CD4-positive, alpha-beta T cell (primary cell): Measurements from ENCODE around the gene ITGA5. TPM values are rescaled to one million over a fixed set of nuclear protein-coding genes. Genes with fewer than 3 reads are reported as not detected.

Source experiments
- ATAC-seq: fragments of 200-7000 bp; cut with Tn5 transposase; one replicate; pipeline ENCODE4 v1.10.0; 2022; ENCODE audit warnings: mild to moderate bottlenecking; ENCODE audit not compliant: poor library complexity
- CTCF ChIA-PET: fragments of 350-600 bp; sonication (Branson Sonifier 250); formaldehyde crosslinking; loops from one replicate; lab custom pipeline; 2021; ENCODE audit warnings: antibody characterized with exemption, inconsistent platforms; lab: Charles Lee
- POLR2A ChIA-PET: fragments of 350-600 bp; sonication (Branson Sonifier 250); formaldehyde crosslinking; loops from one replicate; lab custom pipeline; 2021; ENCODE audit warnings: antibody characterized with exemption, inconsistent platforms; lab: Charles Lee
- DNase-seq, 14 experiments: peaks; one replicate each; pipeline ENCODE4 v3.0.0-alpha.2; 2013 to 2020; ENCODE audit warnings: mixed read lengths in 2 of 14
- H3K27ac ChIP-seq, 2 donors: one replicate each; pipeline versions ENCODE4 v1.5.1 to v1.7.0; 2013; ENCODE audit warnings: low read length in 2 of 2, low read depth in 1 of 2, mild to moderate bottlenecking in 1 of 2
- H3K27me3 ChIP-seq, 2 experiments: 1 replicate in 1 of 2; 2 replicates in 1 of 2; pipeline versions ENCODE4 v1.6.1 to v1.7.0; 2013; ENCODE audit warnings: low read length in 2 of 2, control low read depth in 1 of 2, mild to moderate bottlenecking in 1 of 2, moderate library complexity in 1 of 2; ENCODE audit not compliant: insufficient read depth in 2 of 2, control insufficient read depth in 1 of 2
- H3K36me3 ChIP-seq: one replicate; pipeline ENCODE4 v1.6.1; 2013; ENCODE audit warnings: low read length, control low read depth; ENCODE audit not compliant: insufficient read depth
- H3K4me1 ChIP-seq: one replicate; pipeline ENCODE4 v1.6.1; 2013; ENCODE audit warnings: low read length, control low read depth; ENCODE audit not compliant: insufficient read depth
- H3K4me3 ChIP-seq: one replicate; pipeline ENCODE4 v1.5.1; 2013; ENCODE audit warnings: mild to moderate bottlenecking, low read length, moderate library complexity
- H3K9me3 ChIP-seq, 2 experiments: 1 replicate in 1 of 2; 2 replicates in 1 of 2; pipeline versions ENCODE4 v1.6.1 to v1.7.0; 2013; ENCODE audit warnings: low read length in 2 of 2, mild to moderate bottlenecking in 2 of 2, control low read depth in 1 of 2, moderate library complexity in 1 of 2; ENCODE audit not compliant: control insufficient read depth in 1 of 2, insufficient read depth in 1 of 2
- H3K27ac Mint-ChIP-seq: one replicate; pipeline ENCODE4 v1.8.0; 2020; ENCODE audit warnings: mixed read lengths
- H3K27me3 Mint-ChIP-seq: one replicate; pipeline ENCODE4 v1.8.0; 2021; ENCODE audit warnings: mixed read lengths
- H3K36me3 Mint-ChIP-seq: one replicate; pipeline ENCODE4 v1.8.0; 2021; ENCODE audit warnings: low read depth, mixed read lengths
- H3K4me1 Mint-ChIP-seq: one replicate; pipeline ENCODE4 v1.8.0; 2021; ENCODE audit warnings: low read depth, mixed read lengths
- H3K4me3 Mint-ChIP-seq: one replicate; pipeline ENCODE4 v1.8.0; 2020; ENCODE audit warnings: mild to moderate bottlenecking, mixed read lengths
- H3K9me3 Mint-ChIP-seq: one replicate; pipeline ENCODE4 v1.8.0; 2020; ENCODE audit warnings: mixed read lengths
- intact Hi-C, 2 experiments: fragments of 100-400 bp; cut with DNase I in 1 of 2; cut with micrococcal nuclease in 1 of 2; formaldehyde crosslinking; loops; one replicate each; pipeline versions ENCODE4 v1.15.1 to v1.9.0; 2023 to 2025; cut with DNase I, micrococcal nuclease
- total RNA-seq, 174 experiments: library from RNA in 2 of 174; stranded (reverse) in 2 of 174; gene quantifications; one replicate each; pipeline ENCODE4 v1.2.3 and lab custom pipeline; 2021 to 2026
- TF ChIP-seq, protein P1 (sequence below): fragments of 200-600 bp; IDR thresholded peaks from one replicate; pipeline ENCODE4 v1.8.0; 2022; ENCODE audit warnings: antibody characterized with exemption, mild to moderate bottlenecking

Gene ITGA5
- total RNA-seq, 2 experiments from 2014 or later, result 143 to 159 TPM

- ChIA-PET POLR2A (interaction anchor here (1.0 to 7.2 kb wide), 4 partner anchors 9 to 90 kb away, joined by 3 to 45 read pairs (median 6); partner anchors contain the start of gene COPZ1), CTCF (interaction anchor here (0.7 to 11.8 kb wide), 6 partner anchors 10 to 1632 kb away, joined by 3 to 147 read pairs (median 6); no protein-coding TSS in a partner anchor)
- Mint-ChIP-seq H3K4me1 (peaks cover 69% of the 10 kb centered on the region), H3K36me3 (peaks cover 47% of the 10 kb centered on the region), H3K27ac (peak overlapping the region; percentile 95), H3K27me3 (no peaks in the 10 kb centered on the region), H3K4me3 (peak overlapping the region; percentile 84), H3K9me3 (no peaks in the 10 kb centered on the region)
- H3K4me1 ChIP-seq, result peaks cover 88% of the 10 kb centered on the region
- TF ChIP-seq, protein P1, sequence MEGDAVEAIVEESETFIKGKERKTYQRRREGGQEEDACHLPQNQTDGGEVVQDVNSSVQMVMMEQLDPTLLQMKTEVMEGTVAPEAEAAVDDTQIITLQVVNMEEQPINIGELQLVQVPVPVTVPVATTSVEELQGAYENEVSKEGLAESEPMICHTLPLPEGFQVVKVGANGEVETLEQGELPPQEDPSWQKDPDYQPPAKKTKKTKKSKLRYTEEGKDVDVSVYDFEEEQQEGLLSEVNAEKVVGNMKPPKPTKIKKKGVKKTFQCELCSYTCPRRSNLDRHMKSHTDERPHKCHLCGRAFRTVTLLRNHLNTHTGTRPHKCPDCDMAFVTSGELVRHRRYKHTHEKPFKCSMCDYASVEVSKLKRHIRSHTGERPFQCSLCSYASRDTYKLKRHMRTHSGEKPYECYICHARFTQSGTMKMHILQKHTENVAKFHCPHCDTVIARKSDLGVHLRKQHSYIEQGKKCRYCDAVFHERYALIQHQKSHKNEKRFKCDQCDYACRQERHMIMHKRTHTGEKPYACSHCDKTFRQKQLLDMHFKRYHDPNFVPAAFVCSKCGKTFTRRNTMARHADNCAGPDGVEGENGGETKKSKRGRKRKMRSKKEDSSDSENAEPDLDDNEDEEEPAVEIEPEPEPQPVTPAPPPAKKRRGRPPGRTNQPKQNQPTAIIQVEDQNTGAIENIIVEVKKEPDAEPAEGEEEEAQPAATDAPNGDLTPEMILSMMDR, result no peak
- ATAC-seq (peak; percentile 18), DNase-seq (peak in 2 of 14 experiments; percentile 57 to 59)
- H3K9me3 ChIP-seq, result no peaks in the 10 kb centered on the region
- peak overlapping the region; percentile 12 for H3K4me3 ChIP-seq
- intact Hi-C loops, result loop anchor here in 1 of 2 experiments (5.0 kb wide), 1 partner anchor 82 kb away; the partner anchor contains the start of gene NCKAP1L
- peaks cover 10% of the 10 kb centered on the region for H3K36me3 ChIP-seq
- peak overlapping the region; percentile 57 to 94 for H3K27ac ChIP-seq
- no peaks in the 10 kb centered on the region for H3K27me3 ChIP-seq
Measured at GRCh38 chr12:54415221-54415929, 3.7 kb downstream of the ITGA5 start.

DNA sequence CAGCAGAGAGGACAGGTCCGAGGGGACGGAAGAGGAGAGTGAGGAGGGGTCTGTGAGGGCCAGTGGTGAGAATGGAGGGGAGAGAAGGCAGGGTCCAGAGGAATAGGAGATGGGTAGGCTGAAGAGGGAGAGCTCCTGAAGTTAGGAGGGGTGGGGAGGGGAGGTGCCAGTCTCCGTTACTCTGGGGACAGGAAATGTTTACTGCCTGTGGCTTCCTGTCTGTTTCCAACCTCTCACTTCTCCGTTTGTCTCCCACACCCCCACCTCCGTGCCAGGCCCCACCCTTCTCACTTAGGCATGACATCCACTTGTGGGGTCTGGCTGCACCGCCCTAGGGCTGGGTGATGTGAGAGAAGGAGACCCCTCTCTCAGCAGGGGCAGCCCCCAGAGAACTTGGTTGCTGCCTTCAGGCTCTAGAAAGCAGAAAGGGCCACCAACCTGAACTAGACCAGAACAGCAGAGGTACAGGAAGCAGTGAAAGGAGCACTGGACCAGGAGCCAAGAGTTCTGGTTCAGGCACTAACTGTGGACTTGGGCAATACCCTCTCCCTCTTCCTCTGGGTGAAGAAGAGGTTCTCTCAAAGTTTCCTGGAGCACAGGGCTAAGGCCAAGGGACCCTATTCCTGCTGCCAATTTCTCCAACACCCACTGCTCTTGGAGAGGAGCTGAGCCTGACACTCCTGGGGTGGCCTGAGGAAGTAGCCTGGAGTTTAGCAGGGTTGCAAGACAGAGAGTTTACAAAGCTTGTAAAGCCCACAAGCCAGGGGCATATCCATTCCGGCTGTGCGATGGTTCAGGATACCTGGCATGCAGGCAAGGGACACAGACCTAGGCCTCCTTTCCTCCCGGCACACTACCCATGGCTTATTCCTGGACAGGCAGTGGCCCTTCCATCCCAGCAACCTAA, 5.5 kb downstream of the ITGA5 start:
- ATAC-seq (peak; percentile 83), DNase-seq (peak; percentile 68 to 91 (median 82))
- CTCF ChIA-PET, result interaction anchor here (2.8 to 11.8 kb wide), 2 partner anchors 12 to 26 kb away, joined by 9 to 147 read pairs; no protein-coding TSS in a partner anchor
- Histone ChIP-seq H3K4me1 (peaks cover 92% of the 10 kb centered on the region), H3K27me3 (no peaks in the 10 kb centered on the region), H3K36me3 (peaks cover 26% of the 10 kb centered on the region), H3K27ac (peak overlapping the region; percentile 94 to 99), H3K4me3 (peak overlapping the region; percentile 50), H3K9me3 (no peaks in the 10 kb centered on the region)
- TF ChIP-seq, protein P1, result no peak
- H3K27me3 Mint-ChIP-seq, result no peaks in the 10 kb centered on the region
- no peaks in the 10 kb centered on the region for H3K9me3 Mint-ChIP-seq
- peaks cover 70% of the 10 kb centered on the region for H3K4me1 Mint-ChIP-seq
- POLR2A ChIA-PET, result interaction anchor here (0.9 to 4.2 kb wide), 12 partner anchors 8 to 147 kb away, joined by 3 to 52 read pairs (median 6); partner anchors contain the start of genes CBX5, COPZ1, HNRNPA1 and NCKAP1L
- H3K36me3 Mint-ChIP-seq, result peaks cover 59% of the 10 kb centered on the region
- intact Hi-C loops, result loop anchor here in 1 of 2 experiments (2.0 kb wide), 1 partner anchor 15 kb away; no protein-coding TSS in a partner anchor
- peak overlapping the region; percentile 72 for H3K4me3 Mint-ChIP-seq
- H3K27ac Mint-ChIP-seq, result peak overlapping the region; percentile 95

DNA sequence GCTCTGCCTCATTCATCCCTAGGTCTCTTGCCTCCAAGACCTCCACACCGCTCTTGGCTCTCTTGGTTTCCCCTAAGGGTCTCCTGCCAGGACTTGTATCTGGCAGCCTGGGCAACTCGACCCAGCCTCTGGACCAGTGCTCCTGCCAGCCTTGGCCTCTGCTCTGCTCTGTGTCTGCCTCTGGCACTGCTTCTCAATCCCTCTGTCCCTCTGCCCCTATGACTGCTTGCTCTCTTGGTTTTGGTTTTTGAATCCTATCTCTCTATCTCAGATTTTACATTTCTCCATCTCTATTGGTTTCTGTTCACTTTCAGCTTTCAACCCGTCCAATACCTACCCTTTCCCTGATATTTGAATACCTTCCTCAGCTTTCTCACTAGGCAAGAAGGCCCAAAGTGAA, 6.3 kb downstream of the ITGA5 start:
- H3K4me1 Mint-ChIP-seq, result peaks cover 75% of the 10 kb centered on the region

More for the DNA sequence above, 6.3 kb downstream of the ITGA5 start:
- peak overlapping the region; percentile 50 for H3K4me3 ChIP-seq
- no peaks in the 10 kb centered on the region for H3K9me3 ChIP-seq
- Mint-ChIP-seq H3K4me3 (peak overlapping the region; percentile 72), H3K27ac (peak overlapping the region; percentile 95), H3K9me3 (no peaks in the 10 kb centered on the region), H3K27me3 (no peaks in the 10 kb centered on the region), H3K36me3 (peaks cover 57% of the 10 kb centered on the region)
- ChIA-PET CTCF (interaction anchor here (2.8 to 11.8 kb wide), 2 partner anchors 11 to 27 kb away, joined by 9 to 147 read pairs; no protein-coding TSS in a partner anchor), POLR2A (interaction anchor here (0.8 to 4.2 kb wide), 13 partner anchors 8 to 148 kb away, joined by 3 to 52 read pairs (median 6); partner anchors contain the start of genes CBX5, COPZ1, HNRNPA1 and NCKAP1L)
- H3K27ac ChIP-seq, result peak overlapping the region; percentile 94 to 99
- H3K4me1 ChIP-seq, result peaks cover 97% of the 10 kb centered on the region
- peak; percentile 14 for ATAC-seq
- peak in 5 of 14 experiments; percentile 15 to 49 (median 40) for DNase-seq
- no peaks in the 10 kb centered on the region for H3K27me3 ChIP-seq
- TF ChIP-seq, protein P1, result no peak
- H3K36me3 ChIP-seq, result peaks cover 34% of the 10 kb centered on the region
- intact Hi-C loops, result loop anchor here in 1 of 2 experiments (2.0 kb wide), 1 partner anchor 14 kb away; no protein-coding TSS in a partner anchor
